ENCODE measurements around the gene CHD6.

Gene CHD6

DNA sequence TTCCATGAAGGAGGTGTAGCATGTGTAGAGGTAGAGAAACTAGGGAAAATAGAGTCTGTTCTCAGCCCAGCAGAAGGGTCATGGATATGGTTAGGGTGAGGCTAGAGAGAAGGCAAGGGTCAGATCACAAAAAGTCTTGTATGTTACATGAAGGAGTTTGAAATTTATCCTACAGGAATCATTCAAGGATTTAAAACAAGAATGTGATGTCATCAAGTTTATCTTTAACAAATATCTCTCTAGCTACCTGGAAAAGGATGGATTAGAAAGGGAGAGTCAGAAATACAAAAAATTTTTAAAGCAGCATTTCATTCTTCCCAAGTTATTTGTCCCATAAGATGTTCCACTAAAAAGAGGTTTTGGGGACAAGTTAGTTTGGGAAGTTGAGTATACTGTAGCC lies 4.4 kb upstream of the CHD6 start:
- DNase-seq, result no peak

DNA sequence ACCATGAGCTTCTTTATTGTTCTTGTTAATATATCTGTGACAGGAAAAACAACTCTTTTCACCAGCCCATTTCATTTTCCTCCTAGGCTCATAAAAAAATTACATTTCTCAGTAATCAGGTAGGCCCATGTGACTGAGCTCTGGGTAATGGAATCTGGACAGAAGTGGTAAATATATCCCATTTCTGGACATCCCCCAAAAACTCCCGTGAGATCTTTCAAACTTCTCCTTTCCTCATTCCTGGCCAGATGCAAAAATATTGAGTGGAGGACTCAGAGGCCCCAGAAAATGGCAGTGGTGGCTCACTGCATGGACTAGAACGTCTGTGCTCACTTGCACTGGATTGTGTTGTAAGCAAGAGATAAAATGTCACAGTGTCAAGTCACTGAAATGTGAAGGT lies 3.8 kb upstream of the CHD6 start:
- DNase-seq, result no peak

DNA sequence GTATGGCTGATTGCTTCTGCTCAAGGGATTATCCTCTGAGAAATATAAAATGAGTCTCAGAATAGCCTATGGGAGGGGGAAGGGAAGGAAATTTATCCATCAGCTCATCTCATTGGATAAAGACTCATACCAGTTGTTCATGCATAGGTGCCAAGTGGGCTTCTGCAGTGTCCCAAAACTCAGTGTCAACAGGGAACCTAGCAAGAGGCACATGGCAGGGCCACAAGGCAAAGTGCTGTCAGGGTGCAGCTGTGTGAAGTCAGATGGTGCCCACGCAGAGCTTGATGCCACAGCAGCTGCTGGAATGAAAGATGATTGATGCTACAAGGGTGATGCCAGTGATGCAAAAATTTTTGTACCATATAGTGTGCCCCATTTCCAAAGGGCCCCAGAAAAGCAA lies 3.2 kb upstream of the CHD6 start:
- no peak for DNase-seq

DNA sequence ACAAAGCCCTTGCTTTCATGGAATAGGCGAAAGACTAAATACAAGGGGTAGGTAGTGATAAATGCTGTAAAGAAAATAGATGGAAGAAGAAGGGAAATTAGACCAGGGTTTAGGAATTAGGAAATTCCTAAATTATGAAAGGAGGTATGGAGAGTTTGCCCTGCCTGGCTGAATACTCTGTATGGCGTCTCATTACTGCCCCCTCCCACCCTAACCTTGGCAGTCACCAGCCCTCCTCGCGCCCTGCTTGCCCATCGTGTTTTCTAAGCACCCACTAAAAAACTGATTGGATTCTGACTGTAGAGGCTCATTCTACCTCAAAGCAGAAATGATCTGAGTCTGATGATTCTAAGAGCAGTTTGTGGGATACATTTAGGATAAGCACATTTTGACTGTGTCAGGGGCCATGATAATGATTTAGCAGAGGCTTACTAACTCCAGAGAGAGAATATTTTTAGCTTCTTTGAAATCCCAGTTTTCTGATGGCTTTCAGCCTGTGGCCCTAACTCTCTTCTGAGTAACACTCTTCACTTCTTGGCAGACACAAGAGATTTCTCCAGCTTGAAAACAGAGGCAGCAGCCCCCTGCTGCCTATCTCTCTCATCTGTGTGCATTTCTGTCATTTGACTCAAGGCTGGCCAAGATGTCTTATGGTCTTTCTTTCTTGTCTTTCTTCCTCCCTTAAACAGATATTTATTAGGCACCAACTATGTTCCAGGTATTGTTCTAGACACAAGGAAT lies 1.4 kb upstream of the CHD6 start:
- DNase-seq, result peak in 1 of 2 experiments; percentile 33

DNA sequence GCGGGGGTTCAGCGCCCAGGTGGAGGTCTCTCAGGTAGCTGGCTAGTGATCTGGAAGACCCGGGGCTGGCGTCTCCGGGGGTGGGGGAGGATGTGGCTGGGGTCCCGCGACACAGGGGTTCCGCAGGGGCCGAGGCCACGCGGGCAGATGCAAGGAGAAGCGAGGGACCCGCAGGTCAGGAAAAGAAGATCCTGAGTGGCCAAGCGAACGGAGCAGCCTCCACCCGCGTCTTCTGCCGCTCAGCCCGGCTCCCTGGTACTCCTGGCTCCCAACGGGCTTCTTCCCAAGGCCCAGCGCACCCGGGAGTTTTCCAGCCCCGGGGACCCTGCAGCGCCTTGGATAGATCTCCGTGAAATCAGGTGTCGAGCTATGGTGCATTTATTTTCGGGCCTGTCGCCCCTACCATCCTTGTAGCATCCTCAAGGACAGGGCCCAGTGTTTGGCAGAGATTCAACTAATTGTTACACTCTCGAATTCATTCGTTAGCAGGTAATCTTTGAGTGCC lies 682 bp upstream of the CHD6 start:
- DNase-seq, result peak; percentile 68 to 86

DNA sequence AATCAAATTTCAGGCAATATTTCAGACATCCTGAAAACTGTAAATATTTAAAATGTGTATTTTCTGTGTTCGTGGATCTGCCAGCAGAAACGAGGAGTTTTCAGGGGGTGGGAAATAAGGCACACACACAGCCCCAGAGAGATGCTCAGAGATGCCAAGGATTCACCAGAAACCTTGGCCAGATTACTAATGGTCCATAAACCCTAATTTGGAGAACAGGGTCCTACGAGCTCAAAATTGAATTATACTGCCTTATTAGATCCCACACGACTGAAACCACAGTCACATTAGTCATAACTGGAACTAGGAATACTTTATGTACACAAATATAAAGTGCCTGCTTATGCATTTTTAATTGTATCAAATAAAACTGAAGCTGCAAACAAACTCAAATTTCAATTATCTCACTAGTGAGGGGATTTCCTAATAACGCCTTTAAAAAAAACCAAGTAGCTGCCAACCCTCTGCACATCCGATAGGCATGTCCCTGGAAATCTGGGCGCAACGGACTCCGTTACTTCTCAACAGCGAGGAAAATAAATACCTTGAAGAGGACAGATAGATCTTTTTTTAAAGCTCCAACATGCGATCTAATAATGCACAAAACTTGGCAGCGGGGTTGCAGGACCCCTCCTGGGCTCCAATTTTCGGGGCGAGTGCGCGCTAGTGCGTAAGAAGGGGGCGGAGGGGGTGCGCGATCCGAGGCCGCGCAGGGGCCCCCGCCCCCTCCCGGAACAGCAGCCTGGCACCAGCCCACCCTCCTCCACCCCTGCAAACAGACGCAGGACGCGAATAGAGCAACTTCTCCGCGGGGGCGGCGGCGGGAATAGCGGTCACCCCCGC lies 897 bp downstream of the CHD6 start:
- DNase-seq, result peak; percentile 40 to 68

DNA sequence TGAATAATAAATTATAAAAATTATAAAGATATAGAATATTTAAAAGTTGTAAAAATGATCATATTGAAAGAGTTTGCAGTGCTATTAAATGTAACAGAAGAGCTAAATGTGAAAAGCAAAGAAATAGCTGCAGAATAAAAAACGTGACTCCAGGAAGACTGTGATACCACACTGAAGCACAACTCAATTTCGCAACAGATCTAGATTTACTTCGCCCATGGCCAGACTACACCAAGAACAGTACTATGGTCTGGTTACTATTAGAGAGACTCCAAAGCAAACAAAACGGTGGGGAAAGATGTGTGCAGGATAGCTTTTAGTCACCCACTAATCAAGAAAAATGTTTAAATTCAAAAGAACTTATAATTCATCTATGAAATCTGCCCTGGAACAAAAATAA lies 1.9 kb downstream of the CHD6 start:
- peak in 1 of 2 experiments; percentile 40 for DNase-seq

DNA sequence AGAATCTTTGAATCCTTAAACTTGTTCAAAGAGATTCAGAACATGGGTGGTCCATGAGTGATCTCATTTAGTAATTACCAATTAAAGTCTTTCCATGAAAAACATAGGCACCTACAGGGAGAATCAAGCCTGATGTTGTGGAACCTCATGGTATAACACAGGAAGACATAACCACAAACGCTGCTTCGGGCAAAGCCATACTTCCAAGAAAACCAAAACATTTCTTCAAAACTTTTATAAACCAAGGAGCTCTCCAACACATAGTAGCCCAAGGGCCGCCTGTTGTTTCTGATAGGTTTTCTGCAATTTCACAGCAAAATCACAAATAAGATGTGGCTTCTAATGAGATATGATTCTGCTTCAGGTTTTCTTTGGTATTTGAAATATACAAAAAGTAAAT lies 2.5 kb downstream of the CHD6 start:
- no peak for DNase-seq

DNA sequence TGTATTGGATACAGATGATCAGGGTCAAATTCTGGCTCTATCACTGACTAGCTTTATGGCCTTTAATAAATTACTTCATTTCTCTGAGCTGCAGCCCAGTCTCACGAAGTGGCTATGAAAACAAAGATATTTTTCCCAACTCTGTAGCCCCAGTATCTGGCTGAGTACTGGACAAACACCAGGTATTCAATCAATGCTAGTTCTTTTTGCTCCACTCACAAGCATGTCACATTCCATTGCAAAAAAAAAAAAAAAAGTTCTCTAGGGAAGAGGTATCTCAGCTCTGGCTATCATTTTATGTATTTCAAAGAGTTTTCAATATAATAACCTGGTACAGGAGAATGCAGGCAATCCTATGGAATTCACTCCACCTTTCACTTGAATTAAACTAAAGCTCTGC lies 3.1 kb downstream of the CHD6 start:
- no peak for DNase-seq

DNA sequence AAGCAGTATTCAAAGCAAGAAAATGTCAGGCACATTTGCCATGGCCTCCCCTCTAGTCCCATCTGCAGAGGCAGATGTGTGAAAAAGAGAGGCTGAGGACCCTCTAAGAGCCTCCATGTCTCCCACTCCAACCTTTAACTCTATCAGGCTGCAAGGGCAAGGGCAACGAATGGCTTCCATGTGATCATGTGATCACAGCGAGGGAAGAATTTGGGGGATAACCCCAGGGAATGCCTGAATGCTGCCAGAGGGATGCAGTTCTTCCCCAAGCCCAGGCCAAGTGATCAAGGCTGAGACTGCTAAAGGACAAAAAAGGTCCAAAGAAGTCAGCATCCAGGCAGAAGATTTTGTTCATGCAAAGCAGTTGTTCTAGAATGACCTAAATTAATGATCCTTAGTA lies 4.9 kb downstream of the CHD6 start:
- no peak for DNase-seq

DNA sequence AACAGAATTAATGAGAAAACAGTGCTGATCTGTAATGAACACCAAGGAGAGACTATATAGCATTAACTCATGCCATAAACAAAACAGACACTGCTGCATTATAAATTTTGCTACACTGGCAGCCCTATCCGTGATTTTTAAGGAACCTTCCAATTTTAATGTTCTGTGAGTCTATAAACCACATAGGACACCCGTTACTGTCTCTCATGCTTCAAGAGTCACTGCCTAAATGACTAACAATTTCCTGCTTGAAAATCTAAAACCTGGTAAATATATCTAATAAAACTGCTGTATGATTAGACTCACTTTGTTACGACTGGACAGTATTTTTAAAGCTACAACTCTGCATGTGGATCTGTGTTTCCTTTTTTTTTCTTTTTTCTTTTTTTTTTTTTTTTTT lies 8.7 kb downstream of the CHD6 start:
- DNase-seq, result no peak

DNA sequence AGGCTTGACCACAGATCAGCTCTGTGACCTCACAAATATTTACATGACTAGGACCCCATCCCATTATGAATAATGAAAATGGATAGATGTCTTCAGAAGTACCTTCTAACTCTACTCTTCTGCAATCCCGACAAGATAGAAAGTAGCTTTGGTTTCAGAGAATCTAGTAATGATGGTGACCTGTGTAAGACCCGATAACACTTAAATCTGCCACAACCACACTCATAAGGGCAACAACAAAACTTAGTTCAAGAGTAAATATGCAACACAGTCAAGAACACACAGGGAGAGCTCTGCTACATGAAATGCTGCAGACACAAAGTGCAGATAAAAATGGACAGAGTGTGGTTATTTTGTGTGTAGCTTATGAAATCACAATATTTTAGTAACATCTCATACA lies 9.6 kb downstream of the CHD6 start:
- DNase-seq, result no peak

DNA sequence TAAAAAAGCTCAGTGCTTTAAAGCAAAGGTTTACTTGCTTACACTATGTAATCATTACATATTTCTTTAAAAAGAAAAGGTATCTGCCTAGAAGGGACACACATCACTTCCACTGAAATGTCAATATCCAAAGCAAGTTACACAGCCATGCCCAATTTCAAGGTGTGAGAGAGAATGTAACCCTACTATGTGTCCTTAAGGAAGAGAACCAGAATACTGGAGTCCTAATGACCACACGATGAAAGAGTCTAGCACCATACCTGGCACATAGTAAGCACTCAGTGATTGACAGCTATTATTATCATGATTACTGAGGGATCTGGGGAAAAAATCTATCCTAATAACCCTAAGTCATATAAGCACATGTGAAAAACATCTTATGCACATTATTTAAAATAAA lies 10.4 kb downstream of the CHD6 start:
- DNase-seq, result no peak

DNA sequence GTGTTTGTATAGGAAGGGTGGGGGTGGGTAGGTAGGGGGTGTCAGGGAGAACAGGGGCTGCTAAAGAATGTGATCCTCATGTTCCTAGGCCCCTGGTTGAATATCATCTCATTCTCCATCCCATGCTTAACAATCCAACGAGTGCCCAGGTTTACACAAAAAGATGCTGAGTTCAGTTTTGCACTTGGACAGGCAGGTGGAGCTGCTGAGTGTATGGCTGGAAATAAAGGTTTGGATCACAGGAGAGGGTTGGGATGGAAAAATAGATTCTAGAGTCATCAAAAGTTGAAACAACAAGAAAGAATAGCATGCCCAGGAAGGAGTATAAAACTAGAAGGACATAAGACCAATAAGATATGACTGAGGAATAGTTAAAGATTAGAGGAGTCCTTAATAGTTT lies 14.2 kb downstream of the CHD6 start:
- DNase-seq, result no peak

DNA sequence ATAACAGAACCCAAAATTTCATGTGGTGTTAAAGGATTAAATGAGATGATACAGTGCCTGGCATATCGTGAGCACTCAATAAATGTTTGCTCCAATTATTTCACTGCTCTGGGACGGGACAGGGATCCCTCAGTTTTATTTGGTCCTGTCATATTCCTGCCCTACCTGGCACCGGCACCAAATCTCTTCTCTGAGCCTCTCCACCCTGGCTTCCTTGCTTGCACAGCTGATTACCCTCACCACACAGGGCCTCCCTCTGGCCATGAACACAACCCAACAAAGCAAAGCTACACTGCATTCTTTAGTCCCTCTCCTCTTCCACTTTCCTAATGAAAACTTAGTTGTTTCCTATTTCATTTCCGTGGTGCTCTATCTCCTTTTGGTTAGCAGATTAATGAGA lies 16.4 kb downstream of the CHD6 start:
- no peak for DNase-seq

DNA sequence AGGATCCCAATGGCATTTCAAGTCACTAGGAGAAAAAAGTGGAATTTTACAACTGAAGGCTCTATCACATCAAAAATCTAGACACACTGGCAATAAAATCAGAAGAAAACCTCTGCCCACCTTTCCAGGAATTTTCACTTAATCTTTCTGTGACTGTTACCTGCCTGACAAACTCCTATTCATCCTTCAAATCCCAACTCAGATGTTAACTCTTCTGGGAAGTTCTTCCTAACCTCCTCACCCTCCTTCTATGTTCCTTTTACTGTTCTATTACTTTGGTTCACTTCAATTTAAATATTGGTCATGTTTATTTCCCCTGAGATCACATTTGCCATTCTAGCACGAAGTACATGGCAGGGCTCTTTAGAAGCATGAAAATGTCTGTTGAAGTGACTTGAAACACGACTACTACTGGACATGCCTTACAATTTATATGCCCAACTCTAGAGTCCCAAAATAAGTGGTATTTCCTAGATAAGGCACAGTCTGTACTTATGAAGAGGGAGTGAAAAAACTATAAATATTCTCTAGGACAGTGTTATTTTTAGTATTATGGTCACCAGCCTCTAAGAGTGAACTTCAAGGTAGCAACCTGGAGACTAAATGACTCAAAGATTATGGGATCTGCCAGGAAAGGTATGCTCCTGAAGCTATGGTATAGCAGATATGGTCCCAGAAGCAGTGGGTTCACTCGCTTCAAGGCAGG lies 17.1 kb downstream of the CHD6 start:
- no peak for DNase-seq

DNA sequence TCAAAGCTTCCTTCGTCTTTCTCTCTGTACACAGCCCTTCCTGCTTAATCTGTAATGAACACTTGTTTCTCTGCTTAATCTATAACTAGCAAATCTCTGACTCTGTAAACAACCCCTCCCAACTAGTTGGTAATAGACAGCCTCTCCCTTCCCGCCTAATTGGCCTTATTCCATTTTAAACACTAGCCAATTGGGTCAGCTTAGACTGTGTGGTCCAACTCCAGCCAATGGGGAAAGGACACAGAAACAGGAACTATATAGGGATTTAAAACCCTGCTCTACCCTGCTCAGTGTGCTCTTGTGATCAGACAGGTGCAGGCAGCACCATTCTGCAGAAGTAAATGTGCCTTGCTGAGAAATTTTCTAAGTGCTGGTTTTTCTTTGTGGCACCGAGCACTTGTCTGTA lies 18.5 kb downstream of the CHD6 start:
- no peak for DNase-seq

DNA sequence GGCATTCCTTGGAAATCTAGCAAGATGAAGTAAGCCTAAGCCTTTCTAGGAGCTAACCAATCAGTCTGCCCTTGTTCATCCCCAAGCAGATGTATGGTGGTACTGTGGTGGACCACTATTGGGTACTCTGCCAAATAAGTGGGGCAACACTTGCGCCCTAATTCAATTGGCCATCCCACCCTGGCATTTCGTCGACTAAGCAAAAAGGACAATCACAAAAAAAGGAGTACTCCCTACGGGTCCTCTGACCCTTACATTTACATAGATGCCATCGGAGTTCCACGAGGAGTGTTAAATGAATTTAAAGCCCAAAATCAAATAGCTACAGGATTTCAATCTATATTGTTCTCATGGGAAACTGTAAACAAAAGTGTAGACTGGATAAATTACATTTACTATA lies 19.5 kb downstream of the CHD6 start:
- DNase-seq, result no peak

DNA sequence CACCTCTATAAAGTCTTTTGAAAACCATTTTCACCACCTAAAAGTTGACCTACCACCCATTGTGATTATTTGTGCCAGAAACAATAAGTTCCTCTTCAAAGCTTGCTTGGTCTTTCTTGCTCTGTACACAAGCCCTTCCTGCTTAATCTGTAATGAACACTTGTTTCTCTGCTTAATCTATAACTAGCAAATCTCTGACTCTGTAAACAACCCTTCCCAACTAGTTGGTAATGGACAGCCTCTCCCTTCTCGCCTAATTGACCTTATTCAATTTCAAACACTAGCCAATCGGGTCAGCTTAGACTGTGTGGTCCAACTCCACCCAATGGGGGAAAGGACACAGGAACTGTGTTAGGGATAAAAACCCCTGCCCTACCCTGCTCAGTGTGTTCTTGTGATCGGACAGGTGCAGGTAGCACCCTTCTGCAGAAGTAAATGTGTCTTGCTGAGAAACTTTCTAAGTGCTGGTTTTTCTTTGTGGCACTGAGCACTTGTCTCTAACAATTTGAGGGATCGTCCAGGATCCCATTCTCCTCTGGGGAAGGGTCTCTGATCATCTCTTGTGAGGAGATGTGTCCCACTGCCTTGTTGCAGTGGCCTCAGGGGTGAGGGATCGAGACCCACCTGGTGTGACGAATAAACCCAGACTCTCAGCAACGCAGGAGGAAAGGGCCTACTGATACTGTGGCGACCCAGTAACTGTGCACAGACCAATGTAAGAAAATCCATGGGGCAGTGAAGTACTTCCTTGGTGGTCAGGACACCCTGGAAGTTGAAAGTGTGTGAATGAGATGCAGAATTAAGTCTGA lies 23.5 kb downstream of the CHD6 start:
- DNase-seq, result no peak

DNA sequence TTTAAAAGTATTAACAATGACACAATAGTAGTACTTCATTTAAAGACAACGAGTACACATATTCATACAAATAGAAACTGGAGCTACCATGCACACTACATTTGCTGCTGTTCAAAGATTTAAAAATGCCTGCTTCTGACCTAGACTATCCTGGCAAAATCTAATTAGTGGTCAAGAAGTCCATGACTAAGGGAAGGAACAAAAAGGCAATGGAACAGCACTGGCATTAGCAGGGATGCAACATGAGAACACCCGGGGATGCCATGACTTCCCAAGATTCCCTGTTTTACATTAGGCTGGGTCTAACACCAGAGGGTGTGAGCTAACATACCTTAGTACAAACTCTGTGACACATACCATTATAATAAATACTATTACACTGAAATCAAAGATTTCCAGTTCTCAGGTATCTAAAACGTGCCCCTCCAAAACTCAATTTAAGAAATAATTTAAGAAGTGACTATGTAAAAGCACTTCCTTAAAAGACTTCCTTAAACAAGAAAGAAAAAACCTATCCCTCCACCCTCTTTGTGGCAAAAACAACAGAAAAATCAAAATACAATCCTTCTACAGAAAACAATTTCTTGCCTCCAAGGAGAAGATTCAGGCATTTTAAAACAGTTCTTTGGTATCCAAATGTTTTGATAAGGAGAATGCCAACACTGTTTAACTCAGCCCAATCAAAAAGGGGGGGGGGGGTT lies 25.5 kb downstream of the CHD6 start:
- DNase-seq, result no peak

DNA sequence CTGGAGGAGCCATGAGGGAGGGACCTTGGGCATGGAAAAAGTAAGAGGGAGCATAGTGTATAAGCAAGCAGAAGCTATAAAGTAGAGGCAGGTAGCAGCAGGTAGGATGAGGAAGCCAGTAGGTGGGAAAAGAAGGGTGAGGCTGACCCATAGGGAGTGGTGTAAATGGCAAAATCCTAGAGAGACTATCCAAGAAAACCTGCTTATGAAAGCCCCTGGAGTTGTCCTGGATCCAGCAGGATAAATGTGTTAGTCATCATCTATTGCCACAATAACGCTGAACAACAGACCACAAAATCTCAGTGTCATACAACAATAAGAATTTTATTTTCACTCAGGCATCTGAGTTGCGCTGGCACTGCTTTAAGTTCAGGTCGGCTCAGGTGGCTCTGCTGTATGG lies 30.2 kb downstream of the CHD6 start:
- no peak for DNase-seq

DNA sequence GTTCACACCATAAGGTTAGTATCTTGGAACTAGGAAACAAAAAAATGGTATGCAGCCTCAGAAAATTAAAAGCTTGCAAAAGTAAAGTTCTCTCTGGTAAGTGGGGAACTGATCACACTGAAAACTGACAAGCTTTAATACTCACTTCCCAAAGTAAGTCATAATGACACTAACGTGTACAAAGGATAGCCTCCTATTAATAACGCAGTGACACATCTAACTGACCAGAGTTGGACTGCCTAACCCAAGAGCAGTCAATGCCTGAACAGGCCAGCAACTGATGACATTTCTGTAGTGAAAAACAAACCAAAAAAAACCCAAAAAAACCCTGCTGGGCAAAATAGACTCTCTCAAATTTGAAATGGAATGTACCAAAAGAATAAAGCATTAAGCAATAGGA lies 30.7 kb downstream of the CHD6 start:
- no peak for DNase-seq
